ENCODE data around the gene SLC25A41. TPM values are rescaled to one million over a fixed set of nuclear protein-coding genes. Genes with fewer than 3 reads are reported as not detected.

SLC25A41 gene
- polyA plus RNA-seq (2013, experiment 1 of 2) = 0.30 TPM
- polyA plus RNA-seq (2013, experiment 2 of 2) = 0.25 TPM

- Histone ChIP-seq H3K36me3 (ENCODE audit: insufficient read depth, low read length) (no peaks in the 10 kb centered on the region), H3K27ac (ENCODE audit: low read depth, low read length) (no peak within 1 kb of the TSS), H3K27me3 (ENCODE audit: insufficient read depth, low read length) (peaks cover 5% of the 10 kb centered on the region), H3K4me3 (ENCODE audit: low read length) (no peak within 1 kb of the TSS), H3K4me1 (ENCODE audit: insufficient read depth, low read length) (no peaks in the 10 kb centered on the region), H3K9me3 (ENCODE audit: insufficient read depth, low read depth, low read length) (no peaks in the 10 kb centered on the region), H3K9ac (ENCODE audit: low read depth, low read length) (no peak within 1 kb of the TSS)
- 91% methylated on average over 8 of the region's 10 CpGs for WGBS
Observed at GRCh38 chr19:6433663-6434062, at the start of gene SLC25A41. TSS of gene SLC25A41 (minus strand) at chr19:6433763. CDS start at chr19:6433693, 70 bp downstream.

- Histone ChIP-seq H3K27ac (ENCODE audit: low read depth, low read length) (no peak overlapping the region), H3K9ac (ENCODE audit: low read depth, low read length) (no peak overlapping the region), H3K27me3 (ENCODE audit: insufficient read depth, low read length) (no peaks in the 10 kb centered on the region), H3K36me3 (ENCODE audit: insufficient read depth, low read length) (no peaks in the 10 kb centered on the region), H3K4me3 (ENCODE audit: low read length) (no peak overlapping the region), H3K9me3 (ENCODE audit: insufficient read depth, low read depth, low read length) (no peaks in the 10 kb centered on the region), H3K4me1 (ENCODE audit: insufficient read depth, low read length) (no peaks in the 10 kb centered on the region)
- 86% methylated on average over 3 of the region's 3 CpGs for WGBS
Observed at GRCh38 chr19:6483235-6483634, 49.7 kb upstream of the SLC25A41 start.

GRCh38 chr19:6482343-6482686 lies 48.8 kb upstream of the SLC25A41 start:
- Histone ChIP-seq H3K4me3 (ENCODE audit: low read length) (no peak overlapping the region), H3K27me3 (ENCODE audit: insufficient read depth, low read length) (no peaks in the 10 kb centered on the region), H3K9me3 (ENCODE audit: insufficient read depth, low read depth, low read length) (no peaks in the 10 kb centered on the region), H3K36me3 (ENCODE audit: insufficient read depth, low read length) (no peaks in the 10 kb centered on the region), H3K27ac (ENCODE audit: low read depth, low read length) (no peak overlapping the region), H3K4me1 (ENCODE audit: insufficient read depth, low read length) (no peaks in the 10 kb centered on the region), H3K9ac (ENCODE audit: low read depth, low read length) (no peak overlapping the region)
- 95% methylated on average over 8 of the region's 8 CpGs for WGBS

GRCh38 chr19:6481541-6482342 lies 48.2 kb upstream of the SLC25A41 start, which contains the start of gene DENND1C:
TSS of gene DENND1C (minus strand) at chr19:6481787. CDS start at chr19:6481695, 92 bp downstream.
- Histone ChIP-seq H3K4me3 (ENCODE audit: low read length) (no peak within 1 kb of the TSS), H3K4me1 (ENCODE audit: insufficient read depth, low read length) (no peaks in the 10 kb centered on the region), H3K9me3 (ENCODE audit: insufficient read depth, low read depth, low read length) (no peaks in the 10 kb centered on the region), H3K36me3 (ENCODE audit: insufficient read depth, low read length) (no peaks in the 10 kb centered on the region), H3K27me3 (ENCODE audit: insufficient read depth, low read length) (peaks cover 5% of the 10 kb centered on the region; the same call in 1 of the 2 replicates), H3K27ac (ENCODE audit: low read depth, low read length) (no peak within 1 kb of the TSS), H3K9ac (ENCODE audit: low read depth, low read length) (no peak within 1 kb of the TSS)
- 61% methylated on average over 24 of the region's 24 CpGs for whole genome bisulfite sequencing

- peaks cover 6% of the 10 kb centered on the region; the same call in 1 of the 2 replicates for H3K27me3 ChIP-seq (ENCODE audit: insufficient read depth, low read length)
- H3K27ac ChIP-seq (ENCODE audit: low read depth, low read length) = no peak overlapping the region
- 88% methylated on average over 10 of the region's 10 CpGs for WGBS
- H3K9ac ChIP-seq (ENCODE audit: low read depth, low read length) = no peak overlapping the region
- no peak overlapping the region for H3K4me3 ChIP-seq (ENCODE audit: low read length)
- H3K4me1 ChIP-seq (ENCODE audit: insufficient read depth, low read length) = no peaks in the 10 kb centered on the region
- no peaks in the 10 kb centered on the region for H3K36me3 ChIP-seq (ENCODE audit: insufficient read depth, low read length)
- no peaks in the 10 kb centered on the region for H3K9me3 ChIP-seq (ENCODE audit: insufficient read depth, low read depth, low read length)
Observed at GRCh38 chr19:6480848-6481415, 47.4 kb upstream of the SLC25A41 start.

- WGBS = 56% methylated on average over 7 of the region's 7 CpGs
- no peak overlapping the region for H3K27ac ChIP-seq (ENCODE audit: low read depth, low read length)
Observed at GRCh38 chr19:6479836-6480398, 46.4 kb upstream of the SLC25A41 start.

GRCh38 chr19:6478815-6479214 lies 45.3 kb upstream of the SLC25A41 start:
- Histone ChIP-seq H3K27me3 (ENCODE audit: insufficient read depth, low read length) (peaks cover 26% of the 10 kb centered on the region), H3K27ac (ENCODE audit: low read depth, low read length) (no peak overlapping the region), H3K4me3 (ENCODE audit: low read length) (no peak overlapping the region), H3K9ac (ENCODE audit: low read depth, low read length) (no peak overlapping the region; the same call in 1 of the 2 replicates), H3K9me3 (ENCODE audit: insufficient read depth, low read depth, low read length) (no peaks in the 10 kb centered on the region), H3K4me1 (ENCODE audit: insufficient read depth, low read length) (no peaks in the 10 kb centered on the region), H3K36me3 (ENCODE audit: insufficient read depth, low read length) (no peaks in the 10 kb centered on the region)
- WGBS = 92% methylated on average over 12 of the region's 13 CpGs

More at GRCh38 chr19:6479836-6480398, 46.4 kb upstream of the SLC25A41 start:
- no peaks in the 10 kb centered on the region for H3K36me3 ChIP-seq (ENCODE audit: insufficient read depth, low read length)
- H3K27me3 ChIP-seq (ENCODE audit: insufficient read depth, low read length) = peaks cover 16% of the 10 kb centered on the region
- no peaks in the 10 kb centered on the region for H3K9me3 ChIP-seq (ENCODE audit: insufficient read depth, low read depth, low read length)
- no peaks in the 10 kb centered on the region for H3K4me1 ChIP-seq (ENCODE audit: insufficient read depth, low read length)
- H3K9ac ChIP-seq (ENCODE audit: low read depth, low read length) = no peak overlapping the region
- no peak overlapping the region for H3K4me3 ChIP-seq (ENCODE audit: low read length)

- peaks cover 26% of the 10 kb centered on the region for H3K27me3 ChIP-seq (ENCODE audit: insufficient read depth, low read length)
- WGBS = 23% methylated on average over 28 of the region's 29 CpGs
- no peaks in the 10 kb centered on the region for H3K36me3 ChIP-seq (ENCODE audit: insufficient read depth, low read length)
- no peaks in the 10 kb centered on the region for H3K4me1 ChIP-seq (ENCODE audit: insufficient read depth, low read length)
- H3K9me3 ChIP-seq (ENCODE audit: insufficient read depth, low read depth, low read length) = no peaks in the 10 kb centered on the region
- no peak overlapping the region for H3K9ac ChIP-seq (ENCODE audit: low read depth, low read length)
- no peak overlapping the region for H3K27ac ChIP-seq (ENCODE audit: low read depth, low read length)
- H3K4me3 ChIP-seq (ENCODE audit: low read length) = peak overlapping the region; percentile 59
Observed at GRCh38 chr19:6476896-6477431, 43.4 kb upstream of the SLC25A41 start.

- Histone ChIP-seq H3K4me3 (ENCODE audit: low read length) (peak overlapping the region; percentile 59), H3K27ac (ENCODE audit: low read depth, low read length) (no peak overlapping the region), H3K36me3 (ENCODE audit: insufficient read depth, low read length) (no peaks in the 10 kb centered on the region), H3K4me1 (ENCODE audit: insufficient read depth, low read length) (no peaks in the 10 kb centered on the region), H3K27me3 (ENCODE audit: insufficient read depth, low read length) (peaks cover 26% of the 10 kb centered on the region), H3K9ac (ENCODE audit: low read depth, low read length) (no peak overlapping the region), H3K9me3 (ENCODE audit: insufficient read depth, low read depth, low read length) (no peaks in the 10 kb centered on the region)
- WGBS = 3% methylated on average over 33 of the region's 33 CpGs
Observed at GRCh38 chr19:6476155-6476895, 42.8 kb upstream of the SLC25A41 start.

- H3K9ac ChIP-seq (ENCODE audit: low read depth, low read length) = peak overlapping the region; percentile 15; the same call in 1 of the 2 replicates
- H3K9me3 ChIP-seq (ENCODE audit: insufficient read depth, low read depth, low read length) = no peaks in the 10 kb centered on the region
- 7% methylated on average over 52 of the region's 52 CpGs for WGBS
- H3K27ac ChIP-seq (ENCODE audit: low read depth, low read length) = no peak overlapping the region
- peaks cover 26% of the 10 kb centered on the region for H3K27me3 ChIP-seq (ENCODE audit: insufficient read depth, low read length)
- no peaks in the 10 kb centered on the region for H3K4me1 ChIP-seq (ENCODE audit: insufficient read depth, low read length)
- no peaks in the 10 kb centered on the region for H3K36me3 ChIP-seq (ENCODE audit: insufficient read depth, low read length)
- H3K4me3 ChIP-seq (ENCODE audit: low read length) = peak overlapping the region; percentile 59
Observed at GRCh38 chr19:6475321-6476108, 42.0 kb upstream of the SLC25A41 start.

All from HUES64 (cell line).